A549 treated with CpdA at 1 μM for 4 hours (cell line): ENCODE measurements around the gene NLRX1. TPM values are rescaled to one million over a fixed set of nuclear protein-coding genes. Genes with fewer than 3 reads are reported as not detected.

Experiments used
- total RNA-seq: library from RNA; stranded (reverse); fragments of 200-300 nt; extraction: Qiagen RNA extraction; gene quantifications from 5 replicates; pipeline ENCODE4 v1.2.3, GENCODE V29; 2022; ENCODE audit warnings: low read depth

NLRX1 gene
- 7.7 to 11.4 TPM (median 9.9 TPM) in 5 replicates for total RNA-seq

GRCh38 chr11:119168471-119169281, at the start of gene NLRX1:
Gene NLRX1 (plus strand): TSS chr11:119168725. CDS start chr11:119171404, 2,679 bp downstream.

GRCh38 chr11:119121008-119121810, 47.3 kb upstream of the NLRX1 start, which contains the start of gene HINFP:
Gene HINFP (plus strand): TSS chr11:119121580. CDS start chr11:119126945, 5,365 bp downstream.

GRCh38 chr11:119149018-119149785, 19.3 kb upstream of the NLRX1 start, which contains the start of gene ABCG4:
Gene ABCG4 (plus strand): TSS chr11:119149052. CDS start chr11:119149966, 914 bp downstream.

GRCh38 chr11:119205574-119206510, 37.3 kb downstream of the NLRX1 start, which contains the start of gene CBL:
Gene CBL (plus strand): TSS chr11:119206339. CDS start chr11:119206418, 79 bp downstream.

Other genes starting within 250 kb of the NLRX1 start
- gene BCL9L, start 242.8 kb upstream of the NLRX1 start, total RNA-seq = 84.9 to 149 TPM (median 110 TPM) in 5 replicates
- 0.77 to 1.1 TPM (median 0.98 TPM) in 5 replicates for gene UPK2, start 212.4 kb upstream of the NLRX1 start, total RNA-seq
- not detected in 5 replicates for gene FOXR1, start 197.0 kb upstream of the NLRX1 start, total RNA-seq
- 10.2 to 19.3 TPM (median 12.5 TPM) in 5 replicates for gene CENATAC, start 170.6 kb upstream of the NLRX1 start, total RNA-seq
- gene RPS25, start 150.4 kb upstream of the NLRX1 start, total RNA-seq = 784 to 1,110 TPM (median 839 TPM) in 5 replicates
- gene TRAPPC4, start 150.0 kb upstream of the NLRX1 start, total RNA-seq = 53.3 to 65.7 TPM (median 59.7 TPM) in 5 replicates
- gene SLC37A4, start 137.8 kb upstream of the NLRX1 start, total RNA-seq = 10.1 to 11.1 TPM (median 10.5 TPM) in 5 replicates
- gene HYOU1, start 111.5 kb upstream of the NLRX1 start, total RNA-seq = 49.6 to 62.0 TPM (median 60.2 TPM) in 5 replicates
- gene VPS11, start 100.9 kb upstream of the NLRX1 start, total RNA-seq = 9.5 to 13.7 TPM (median 13.2 TPM) in 5 replicates
- gene HMBS, start 83.8 kb upstream of the NLRX1 start, total RNA-seq = 46.1 to 52.0 TPM (median 51.1 TPM) in 5 replicates
- 30.9 to 46.9 TPM (median 43.8 TPM) in 5 replicates for gene DPAGT1, start 66.9 kb upstream of the NLRX1 start, total RNA-seq
- gene C2CD2L, start 61.4 kb upstream of the NLRX1 start, total RNA-seq = 4.2 to 7.6 TPM (median 7.0 TPM) in 5 replicates
- 9.3 to 13.2 TPM (median 11.9 TPM) in 5 replicates for gene HINFP, start 47.1 kb upstream of the NLRX1 start, total RNA-seq
- gene ABCG4, start 19.7 kb upstream of the NLRX1 start, total RNA-seq = 0.15 to 0.87 TPM (median 0.30 TPM) in 5 replicates
- gene NHERF4, start 16.8 kb downstream of the NLRX1 start, total RNA-seq = 0.27 to 0.45 TPM (median 0.39 TPM) in 4 of 5 replicates, not detected in the other
- 7.2 to 10.1 TPM (median 8.8 TPM) in 5 replicates for gene CBL, start 37.6 kb downstream of the NLRX1 start, total RNA-seq
- 9.5 to 12.7 TPM (median 10.9 TPM) in 5 replicates for gene MCAM, start 148.4 kb downstream of the NLRX1 start, total RNA-seq
- 31.5 to 42.8 TPM (median 41.1 TPM) in 5 replicates for gene RNF26, start 165.8 kb downstream of the NLRX1 start, total RNA-seq
- not detected in 5 replicates for gene C1QTNF5, start 172.2 kb downstream of the NLRX1 start, total RNA-seq
- gene MFRP, start 178.0 kb downstream of the NLRX1 start, total RNA-seq = not detected in 5 replicates
- gene USP2, start 213.0 kb downstream of the NLRX1 start, total RNA-seq = 0.24 to 0.60 TPM (median 0.45 TPM) in 5 replicates